GM18520 (cell line): ENCODE results near the gene MYL12A.
A peak's percentile ranks its signal among the peaks of the same experiment; 100 is the strongest.
"Not testable (repeated sequence)": the region's sequence is repeated elsewhere in the genome, so short reads cannot be mapped to it uniquely, and the experiment has no call there.

ENCODE experiments used
- ATAC-seq: cut with Tn5 transposase; IDR thresholded peaks from one replicate; pipeline ENCODE4 v1.9.1; 2021; ENCODE audit not compliant: unreplicated experiment

MYL12A gene

DNA sequence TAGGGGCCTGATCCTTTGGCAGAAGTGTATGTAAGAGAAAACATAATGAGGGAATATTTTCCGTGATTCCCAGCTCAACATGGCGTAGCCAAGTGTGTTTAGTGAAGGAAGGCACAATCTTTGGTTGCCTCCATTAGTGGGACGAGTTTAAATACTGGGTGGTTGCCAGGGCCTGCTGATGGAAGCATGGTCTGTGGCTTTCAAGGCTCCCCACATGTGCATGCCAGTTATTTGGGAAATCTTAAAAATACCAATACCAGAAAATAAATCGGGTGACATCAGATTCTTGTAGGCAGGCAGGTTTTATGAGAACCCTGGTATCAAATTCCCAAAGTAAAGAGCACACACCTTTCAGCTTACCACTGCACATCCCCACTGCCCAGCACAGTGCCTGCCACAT, 7.1 kb downstream of the MYL12A start:
- ATAC-seq: no peak

- no peak for ATAC-seq
Observed at GRCh38 chr18:3255611-3256165, 8.1 kb downstream of the MYL12A start.

GRCh38 chr18:3256693-3257626, 9.4 kb downstream of the MYL12A start:
- ATAC-seq: no peak

DNA sequence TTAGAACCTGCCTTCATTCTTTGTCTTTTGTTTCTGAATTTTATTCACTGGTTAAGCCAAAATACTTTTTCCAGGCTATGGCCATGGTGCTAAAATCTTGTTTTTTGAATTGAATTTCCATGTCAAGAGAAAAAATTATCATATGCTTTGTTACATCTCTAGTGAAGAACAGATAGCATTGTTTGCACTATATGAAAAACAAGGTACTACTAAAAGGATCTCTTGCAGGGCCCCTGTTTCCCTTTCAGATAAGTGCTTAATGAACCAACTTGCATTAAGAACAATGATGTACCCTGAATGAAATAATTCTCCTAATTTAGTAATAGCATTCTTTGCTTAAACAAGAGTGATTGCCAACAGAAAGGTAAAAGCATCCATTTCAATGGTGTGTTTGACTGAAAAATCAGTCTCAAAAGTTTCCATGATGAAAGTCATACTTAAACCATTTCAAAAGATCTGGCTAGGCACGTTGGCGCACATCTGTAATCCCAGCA, 10.1 kb downstream of the MYL12A start:
- ATAC-seq: no peak

DNA sequence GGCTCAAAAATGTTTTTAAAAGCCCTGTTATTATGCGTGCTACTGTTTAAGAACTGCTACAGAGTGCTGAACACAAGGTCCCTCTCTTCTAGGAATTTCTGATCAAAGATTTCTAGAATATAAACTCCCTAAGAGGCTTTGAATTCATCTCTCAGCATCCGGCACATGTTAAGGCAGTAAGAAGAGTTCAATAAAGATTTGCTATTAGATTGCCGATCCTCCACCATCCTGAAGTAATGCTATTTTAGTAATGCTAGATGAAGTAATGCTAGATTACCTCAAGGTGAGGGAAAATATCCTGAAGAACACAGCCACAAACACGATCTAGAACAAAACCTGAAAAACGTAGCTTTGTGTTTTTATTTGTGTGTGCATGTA, 13.4 kb downstream of the MYL12A start:
- no peak for ATAC-seq

GRCh38 chr18:3261373-3262233, 14.0 kb downstream of the MYL12A start, which contains the start of gene MYL12B:
Gene MYL12B (plus strand): TSS chr18:3262133. CDS start chr18:3272899, 10,766 bp downstream.
- ATAC-seq: peak; percentile 81

- ATAC-seq: peak; percentile 15
Observed at GRCh38 chr18:3262234-3263131, 14.9 kb downstream of the MYL12A start.

DNA sequence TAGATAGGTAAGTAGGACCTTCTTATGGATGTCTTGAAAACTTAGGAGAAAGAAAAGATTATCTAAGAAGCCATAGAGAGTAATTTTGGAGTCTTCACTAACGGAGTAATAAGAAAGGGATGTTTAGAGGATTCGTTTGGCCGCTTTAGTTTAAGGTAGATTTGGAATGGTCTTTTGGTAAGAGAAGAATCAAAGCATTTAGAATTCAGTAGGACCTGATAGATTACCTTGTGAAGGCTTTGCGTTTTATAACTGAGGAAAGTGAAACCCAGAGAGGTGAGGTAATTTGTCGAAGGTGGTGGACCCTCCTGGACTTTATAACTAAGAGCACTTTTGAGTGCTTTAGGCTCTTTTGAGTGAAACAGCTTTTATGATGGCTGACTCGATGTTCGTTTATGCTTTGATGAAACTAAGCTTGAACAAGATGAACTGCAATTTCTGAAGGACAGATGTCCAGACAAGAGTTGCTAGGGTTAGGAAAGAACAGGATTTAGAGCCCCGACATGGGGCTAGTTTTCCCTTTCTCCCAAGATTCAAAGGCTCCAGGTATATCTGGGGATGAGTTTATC, 15.6 kb downstream of the MYL12A start:
- ATAC-seq: no peak

DNA sequence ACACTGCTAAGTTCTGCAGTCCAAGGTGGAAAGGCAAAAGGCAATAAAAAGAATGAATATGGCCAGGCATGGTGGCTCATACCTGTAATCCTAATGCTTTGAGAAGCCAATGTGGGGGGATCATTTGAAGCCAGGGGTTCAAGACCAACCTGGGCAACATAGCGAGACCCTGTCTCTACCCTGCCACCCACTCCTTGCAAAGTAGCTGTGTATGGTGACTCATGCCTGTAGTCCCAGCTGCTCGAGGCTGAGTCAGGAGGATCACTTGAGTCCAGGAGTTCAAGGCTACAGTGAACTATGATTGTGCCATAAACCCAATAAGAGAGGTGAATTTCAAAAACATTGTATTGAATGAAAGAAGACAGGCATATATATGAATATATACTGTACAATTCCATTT, 16.8 kb downstream of the MYL12A start:
- no peak for ATAC-seq

DNA sequence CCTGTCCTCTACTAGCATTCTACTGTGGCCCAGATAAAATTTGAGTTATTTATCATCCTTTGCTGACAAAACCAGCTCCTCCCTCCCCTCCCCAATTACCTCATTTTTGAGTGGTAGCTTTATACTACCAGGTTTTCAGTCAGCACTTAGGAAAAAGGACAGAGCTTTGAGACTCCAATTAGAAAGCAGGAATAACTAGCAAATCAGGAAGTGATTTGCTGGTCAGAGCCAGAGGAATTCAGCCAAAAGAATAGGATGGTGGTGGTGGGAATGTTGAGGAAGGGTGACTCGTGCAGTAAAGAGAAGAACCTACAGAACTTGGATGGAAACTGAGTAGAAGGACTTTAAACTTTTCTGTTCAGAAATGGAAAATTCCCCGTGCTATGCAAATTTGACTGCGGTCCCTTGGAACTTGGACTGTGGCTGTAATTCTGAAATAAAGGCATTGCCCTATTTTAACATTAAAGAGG, 18.0 kb downstream of the MYL12A start:
- ATAC-seq: no peak

DNA sequence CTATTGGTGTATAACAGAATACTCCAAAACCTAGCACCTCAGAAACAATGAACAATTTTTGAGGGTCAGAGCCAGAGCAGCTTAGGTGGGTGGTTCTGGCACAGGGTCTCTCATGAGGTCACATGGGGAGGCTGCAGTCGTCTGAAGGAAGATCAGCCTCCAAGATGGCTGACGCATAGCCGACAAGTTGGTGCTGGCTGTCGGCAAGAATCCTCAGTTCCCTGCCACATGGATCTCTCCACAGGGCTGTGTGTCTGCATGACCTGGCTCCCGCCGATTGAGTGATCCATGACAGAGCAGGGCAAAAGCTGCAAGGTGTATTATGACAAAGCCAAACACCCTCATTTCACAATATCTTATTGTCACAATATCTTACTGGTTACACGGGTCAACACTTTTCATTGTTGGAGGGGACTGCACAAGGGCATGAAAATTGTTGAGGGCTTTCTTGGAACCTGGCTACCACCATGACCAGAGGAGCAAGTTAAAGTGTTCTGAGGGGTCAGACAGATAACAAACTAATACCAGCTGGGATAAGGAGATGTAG, 18.5 kb downstream of the MYL12A start:
- ATAC-seq: no peak

- no peak for ATAC-seq
Observed at GRCh38 chr18:3268306-3268705, 20.7 kb downstream of the MYL12A start.

GRCh38 chr18:3269241-3269913, 21.8 kb downstream of the MYL12A start:
- no peak for ATAC-seq

DNA sequence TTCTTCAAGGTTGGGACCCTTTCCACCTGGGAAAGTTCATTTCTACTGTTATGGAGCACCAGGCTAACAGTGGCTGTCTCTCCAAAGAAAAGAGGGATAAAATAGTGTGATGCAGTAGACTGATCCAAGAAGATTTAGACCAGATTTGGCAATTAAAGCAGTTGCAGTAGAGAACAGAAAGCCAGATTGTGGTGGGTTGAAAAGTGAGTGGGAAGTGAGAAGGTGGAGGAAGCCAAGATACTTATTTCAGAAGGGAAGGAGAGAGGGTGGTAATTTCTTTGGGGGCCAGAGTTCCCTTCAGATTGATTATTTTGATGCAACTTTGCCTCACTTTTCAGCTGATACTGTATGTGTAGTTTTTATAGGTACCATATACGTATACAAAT, 22.3 kb downstream of the MYL12A start:
- ATAC-seq: no peak

DNA sequence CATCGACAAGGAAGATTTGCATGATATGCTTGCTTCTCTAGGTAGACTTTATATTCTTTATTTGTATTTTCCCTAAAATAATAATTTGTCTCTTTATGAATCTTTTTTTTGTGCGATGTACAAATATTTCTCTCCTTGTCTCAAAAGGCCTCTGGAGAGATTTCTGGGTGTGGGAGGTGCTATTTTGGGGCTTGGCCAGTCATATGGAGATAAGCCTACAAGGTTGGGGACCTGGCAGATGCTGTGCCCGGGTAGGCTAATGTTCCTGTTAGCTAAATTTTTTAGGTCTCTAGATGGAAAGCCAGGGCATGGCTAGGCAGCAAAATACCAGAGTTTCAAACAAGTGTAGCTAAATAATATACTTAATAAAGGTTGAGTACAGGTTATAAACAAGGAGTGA, 25.4 kb downstream of the MYL12A start:
- no peak for ATAC-seq

GRCh38 chr18:3277643-3278213, 30.1 kb downstream of the MYL12A start:
- not testable (repeated sequence) for ATAC-seq

DNA sequence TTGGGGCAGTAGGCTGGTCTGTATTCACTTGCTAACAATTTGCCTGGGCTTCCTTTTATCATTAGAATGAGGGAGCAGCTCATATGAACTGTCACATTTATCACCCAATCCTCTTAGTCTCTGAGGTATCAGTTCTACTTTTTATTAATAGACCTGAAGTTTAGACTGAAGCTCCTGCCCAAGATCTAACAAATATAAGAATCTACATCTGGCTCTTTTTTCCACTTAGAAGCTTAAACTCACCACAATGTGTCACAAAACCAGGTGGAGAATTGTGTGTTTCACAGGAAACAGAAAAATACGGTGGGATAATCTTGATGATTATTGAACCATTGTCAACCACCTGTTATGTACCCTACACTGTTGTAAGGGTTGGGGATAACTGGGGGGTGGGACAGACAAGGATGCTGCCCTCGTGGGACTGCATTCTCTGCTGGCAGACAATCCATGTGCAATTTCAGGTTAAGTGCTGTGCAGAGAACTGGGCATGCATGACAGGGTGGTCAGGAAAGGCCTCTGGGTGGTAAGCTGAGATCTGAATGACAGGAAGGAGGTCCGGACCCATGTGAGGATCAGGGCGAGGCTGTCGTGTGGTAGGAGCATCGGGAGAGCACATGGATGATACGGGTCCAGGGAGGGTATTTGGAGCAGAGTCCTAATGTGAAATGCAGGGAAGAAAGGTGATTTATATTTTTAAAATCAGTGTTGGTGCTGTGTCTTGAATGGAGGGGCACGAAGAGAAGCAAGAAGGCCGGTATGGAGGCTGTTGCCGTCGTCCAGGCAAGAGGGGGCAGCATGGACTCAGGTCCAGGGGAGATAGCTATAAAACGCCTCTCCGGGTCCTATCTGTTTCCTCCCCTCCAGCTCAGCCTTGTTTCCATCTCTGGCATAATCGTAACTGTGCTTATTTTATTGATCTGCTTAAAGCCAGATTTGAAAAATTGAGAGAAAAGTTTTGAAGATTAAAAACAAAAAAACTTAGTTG, 31.9 kb downstream of the MYL12A start:
- peak; percentile 40 for ATAC-seq
